NCI-H460 (cell line): ENCODE measurements around the gene PRR5L. TPM values are rescaled to one million over a fixed set of nuclear protein-coding genes. Genes with fewer than 3 reads are reported as not detected.

ENCODE experiments used
- DNase-seq: peaks from one replicate; pipeline ENCODE4 v3.0.0-alpha.2; 2016; ENCODE audit warnings: low read depth; ENCODE audit errors: extremely low read depth
- total RNA-seq: library from RNA; depleted of rRNA; stranded (reverse); fragments of >200 nt; shearing (Covaris generic); gene quantifications from 2 replicates; pipeline ENCODE4 v1.2.3, GENCODE V29; 2014

Gene PRR5L
- total RNA-seq, 1 experiment from 2014 or later, result 54.0 TPM

DNA sequence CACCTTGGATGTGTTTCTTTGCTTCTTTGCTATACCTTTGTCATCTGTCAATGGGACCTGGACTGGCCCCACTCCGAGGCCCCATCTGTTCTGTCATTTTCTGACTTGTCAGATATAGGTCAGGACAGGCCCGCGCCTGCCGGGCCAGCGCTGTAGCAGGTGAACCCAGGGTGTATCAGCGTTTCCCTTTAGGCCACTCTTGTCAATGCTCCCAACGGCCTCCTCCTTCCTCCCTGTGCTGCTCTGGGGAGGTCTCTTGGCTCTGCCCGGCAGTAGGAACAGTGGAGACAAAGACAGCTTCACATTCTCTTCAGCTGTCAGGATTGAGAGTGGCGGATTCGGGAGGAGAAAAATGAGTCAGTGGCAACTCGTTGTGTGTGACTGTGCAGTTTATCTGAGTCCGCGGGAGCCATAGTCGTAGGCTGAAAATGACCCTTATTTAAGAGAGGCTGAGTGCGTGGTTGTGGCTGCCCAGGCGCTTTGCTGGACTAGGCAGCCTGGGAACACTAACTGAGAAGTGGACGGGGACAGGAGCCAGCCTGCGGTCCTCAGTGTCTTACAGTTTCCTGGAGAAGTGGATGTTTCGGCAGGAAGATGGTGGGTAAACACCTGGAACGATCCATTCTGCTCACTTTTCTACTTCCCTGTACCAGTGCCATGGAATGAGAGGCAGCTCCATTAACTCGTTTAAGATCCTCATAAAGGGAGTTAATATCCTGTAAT is 102.3 kb downstream of the PRR5L start:
- DNase-seq, result no peak

DNA sequence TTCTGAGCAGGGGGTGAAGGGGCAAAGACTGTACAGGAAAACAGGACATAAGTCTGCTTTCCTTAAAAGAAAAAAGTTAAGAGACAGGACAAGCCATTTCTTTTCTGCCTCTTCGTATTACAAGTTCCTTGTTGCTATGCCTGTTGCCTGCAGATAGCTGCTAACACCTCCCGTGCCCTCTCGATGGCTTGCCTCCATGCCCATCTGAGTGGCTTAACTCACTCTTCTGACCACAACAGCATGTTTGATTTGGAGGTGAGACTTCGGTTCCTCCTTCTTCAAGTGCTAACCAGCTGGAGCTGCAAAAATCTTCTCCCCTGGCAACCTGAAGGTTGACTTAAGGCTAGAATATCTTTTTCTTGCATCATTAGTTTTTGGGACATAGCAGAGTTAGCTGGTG is 103.1 kb downstream of the PRR5L start:
- no peak for DNase-seq

DNA sequence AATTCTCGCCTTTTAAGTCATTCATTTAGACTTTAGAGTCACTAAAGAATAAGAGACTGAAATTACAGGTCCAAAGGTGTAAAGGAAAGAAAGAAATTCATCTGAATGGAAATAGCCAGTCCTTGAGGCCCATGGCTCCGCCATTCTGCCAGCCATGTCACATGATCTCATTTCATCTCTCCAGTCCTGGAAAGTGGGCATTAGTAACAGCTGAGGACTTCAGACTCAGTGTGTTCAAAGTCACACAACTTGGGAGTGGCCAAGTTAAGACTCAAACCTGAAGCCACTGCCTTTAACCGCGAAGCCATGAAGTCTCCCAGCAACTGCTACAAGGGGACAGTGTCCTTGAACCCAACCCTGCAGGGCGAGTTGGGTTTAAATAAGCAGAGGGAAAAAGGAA is 103.7 kb downstream of the PRR5L start:
- no peak for DNase-seq

DNA sequence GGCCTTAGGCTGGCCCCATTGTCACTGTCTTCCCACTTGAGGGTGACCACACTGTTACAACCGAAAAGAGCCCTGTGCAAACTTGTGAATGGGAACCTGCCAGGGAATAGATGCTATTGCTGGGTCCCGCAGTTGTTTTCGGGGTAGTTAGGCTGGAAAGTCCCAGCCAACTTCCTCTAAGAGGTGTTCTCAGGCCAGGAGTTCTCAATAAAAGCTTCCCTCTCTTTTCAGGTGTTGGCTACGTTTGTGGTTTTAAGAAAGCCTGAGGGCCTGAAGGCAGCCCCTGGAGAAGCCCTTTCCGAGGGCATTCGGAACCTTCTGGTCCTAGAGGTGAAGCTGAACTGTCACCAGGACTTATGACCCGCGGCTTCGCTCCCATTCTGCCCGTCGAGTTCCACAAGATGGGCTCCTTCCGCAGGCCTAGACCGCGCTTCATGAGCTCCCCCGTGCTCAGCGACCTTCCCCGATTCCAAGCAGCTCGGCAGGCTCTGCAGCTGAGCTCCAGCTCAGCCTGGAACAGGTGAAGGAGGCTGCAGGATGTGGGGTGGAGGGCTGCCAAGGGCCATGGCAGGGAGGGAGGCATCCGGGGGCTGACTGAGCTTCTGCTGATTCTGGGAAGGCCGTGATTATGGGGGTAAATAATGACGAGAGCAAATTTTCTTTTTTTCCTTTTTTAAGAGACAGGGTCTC is 104.8 kb downstream of the PRR5L start:
- no peak for DNase-seq

DNA sequence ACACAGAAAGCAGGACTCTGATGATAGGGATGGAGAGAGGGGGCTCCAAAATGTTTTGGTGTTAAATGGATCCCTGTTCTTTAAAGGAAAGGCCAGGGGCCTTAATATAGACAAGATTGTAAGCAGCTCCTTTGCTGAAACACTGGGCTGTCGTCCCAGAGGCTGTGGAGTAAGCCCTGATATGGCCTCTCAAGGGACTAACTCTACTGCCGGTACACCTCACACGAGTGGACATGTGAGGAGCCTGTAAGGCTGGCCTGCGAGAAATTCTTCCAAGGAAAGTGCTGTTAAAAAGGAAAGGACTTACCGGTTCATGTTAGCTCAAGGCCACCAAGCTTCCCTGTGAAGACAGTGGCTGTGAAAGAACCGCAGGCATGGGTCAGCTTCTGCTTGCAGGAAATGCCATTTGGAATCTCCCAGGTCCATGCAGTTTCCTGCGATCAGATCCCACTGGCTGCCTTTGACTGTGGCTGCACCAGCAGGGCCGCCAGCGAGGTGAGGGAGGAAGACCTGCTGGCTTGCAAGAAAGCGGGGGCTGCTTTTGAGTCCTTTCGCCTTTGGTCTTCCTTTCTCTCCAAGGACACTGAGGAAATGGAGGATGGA is 106.6 kb downstream of the PRR5L start:
- no peak for DNase-seq

DNA sequence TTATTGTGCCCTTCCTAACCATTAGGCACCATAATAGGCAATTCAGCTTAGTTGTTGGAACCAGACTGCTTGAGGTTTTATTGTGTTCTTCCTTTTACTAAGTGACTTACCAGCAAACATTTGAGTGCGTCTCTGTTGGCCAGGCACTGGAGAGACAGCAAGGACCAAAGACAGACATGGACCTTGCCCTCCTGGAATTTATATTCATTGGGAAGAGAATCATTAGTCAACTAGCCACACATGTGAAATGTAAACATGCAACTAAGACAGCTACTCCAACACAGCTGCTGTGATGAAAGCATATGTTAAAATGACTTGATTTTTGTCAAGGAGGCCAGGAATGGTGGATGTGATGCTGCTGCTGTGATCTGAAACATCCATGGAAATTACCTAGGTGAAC is 107.6 kb downstream of the PRR5L start:
- DNase-seq, result no peak

DNA sequence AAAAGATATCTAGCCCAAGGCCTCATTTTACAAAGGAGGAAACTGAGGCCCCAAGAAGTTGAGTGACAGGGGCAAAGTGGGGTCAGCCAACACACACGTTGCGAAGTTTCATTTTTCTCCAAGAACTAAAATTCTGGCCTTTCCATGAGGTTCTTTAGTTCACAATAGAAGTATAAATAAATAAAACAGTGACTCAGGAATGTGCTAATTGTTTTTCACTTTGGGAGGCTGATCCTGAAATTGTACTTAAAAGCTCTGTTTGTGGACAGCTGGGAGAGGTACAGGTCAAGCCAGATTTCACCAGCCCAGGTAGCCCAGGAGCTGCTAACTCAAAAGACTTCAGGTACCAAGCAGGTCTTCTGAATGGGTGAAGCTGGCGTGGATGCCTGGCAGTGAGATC is 108.7 kb downstream of the PRR5L start:
- DNase-seq, result no peak

DNA sequence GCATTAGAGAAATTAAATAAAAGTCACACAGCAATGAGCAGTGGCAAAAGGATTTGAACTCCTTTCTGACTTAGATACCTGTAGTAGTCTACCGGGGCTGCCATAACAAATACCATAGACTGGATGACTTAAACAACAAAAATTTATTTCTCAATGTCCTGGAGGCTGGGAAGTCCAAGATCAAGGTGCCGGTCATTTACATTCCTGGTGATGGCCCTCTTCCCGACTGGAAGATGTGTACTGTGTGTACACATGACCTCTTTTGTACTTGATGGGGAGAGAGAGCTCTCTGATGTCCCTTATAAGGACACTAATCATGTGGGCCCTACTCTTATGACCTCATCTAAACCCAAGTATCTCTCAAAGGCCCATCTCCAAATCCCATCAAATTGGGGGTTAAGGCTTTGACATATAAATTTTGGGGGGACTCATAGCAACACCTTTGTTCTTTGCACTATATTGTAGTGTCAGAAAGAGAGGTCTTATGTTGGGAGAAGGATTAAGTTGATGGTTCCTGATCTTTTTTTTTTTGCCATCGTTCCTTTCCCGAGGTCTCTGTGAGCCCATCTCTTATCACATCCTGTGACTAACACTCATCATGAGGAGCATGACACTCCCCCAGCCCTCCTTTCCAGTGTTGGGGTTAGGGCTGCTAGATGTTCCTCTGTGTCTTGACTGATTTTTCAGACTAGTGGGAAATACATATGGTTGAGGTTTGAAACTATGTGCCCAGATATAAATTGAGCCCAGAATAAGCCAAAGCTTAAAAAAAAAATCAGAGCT is 109.7 kb downstream of the PRR5L start:
- no peak for DNase-seq

DNA sequence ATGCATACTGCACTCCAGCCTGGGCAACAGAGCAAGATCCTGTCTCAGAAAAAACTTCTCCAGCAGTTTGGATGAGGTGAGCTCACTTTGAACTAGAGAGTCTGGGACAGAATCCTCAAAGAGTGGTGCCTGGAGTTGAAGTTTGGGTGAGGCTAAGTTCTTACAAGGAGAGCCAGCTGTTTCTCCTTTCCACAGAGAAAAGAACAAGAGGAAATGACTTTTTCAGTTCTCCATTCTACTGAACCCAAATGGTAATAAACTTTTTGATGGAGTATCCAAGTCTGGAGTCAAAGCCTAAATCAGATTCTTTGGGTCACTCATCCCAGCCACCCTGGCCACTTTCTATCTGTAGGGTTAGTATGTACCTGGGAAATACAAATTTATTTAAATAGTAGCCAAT is 111.3 kb downstream of the PRR5L start:
- DNase-seq, result no peak

DNA sequence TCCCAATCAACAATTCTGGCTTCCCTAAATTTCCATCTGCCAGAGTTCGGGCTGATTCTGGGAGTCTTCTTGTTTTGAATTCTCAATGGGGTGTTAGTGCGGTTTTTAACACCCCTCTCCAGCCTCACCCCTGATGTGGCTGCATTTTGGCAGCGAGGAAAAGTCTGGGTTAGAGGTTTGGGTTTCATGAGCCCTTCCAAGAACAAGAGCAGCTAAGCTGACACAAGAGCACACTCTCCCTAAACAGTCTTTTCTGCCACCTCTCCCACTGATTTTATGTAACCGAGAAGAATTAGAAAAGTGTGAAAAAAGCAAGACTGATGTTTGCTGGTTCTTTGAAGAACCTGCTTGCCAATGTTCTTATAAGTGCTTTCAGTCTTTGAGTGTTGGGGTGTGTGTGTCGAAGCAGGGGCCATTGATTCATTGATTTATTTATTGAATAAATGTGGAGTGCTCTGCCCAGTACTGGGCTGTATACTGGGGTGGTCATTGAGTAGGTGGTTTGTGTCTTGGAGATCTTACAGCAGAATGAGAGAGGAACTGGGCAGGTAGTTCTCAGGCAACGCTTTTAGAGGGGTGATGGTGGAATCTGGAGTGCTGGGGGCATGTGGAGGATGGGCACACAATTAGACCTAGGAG is 112.5 kb downstream of the PRR5L start:
- DNase-seq, result no peak

DNA sequence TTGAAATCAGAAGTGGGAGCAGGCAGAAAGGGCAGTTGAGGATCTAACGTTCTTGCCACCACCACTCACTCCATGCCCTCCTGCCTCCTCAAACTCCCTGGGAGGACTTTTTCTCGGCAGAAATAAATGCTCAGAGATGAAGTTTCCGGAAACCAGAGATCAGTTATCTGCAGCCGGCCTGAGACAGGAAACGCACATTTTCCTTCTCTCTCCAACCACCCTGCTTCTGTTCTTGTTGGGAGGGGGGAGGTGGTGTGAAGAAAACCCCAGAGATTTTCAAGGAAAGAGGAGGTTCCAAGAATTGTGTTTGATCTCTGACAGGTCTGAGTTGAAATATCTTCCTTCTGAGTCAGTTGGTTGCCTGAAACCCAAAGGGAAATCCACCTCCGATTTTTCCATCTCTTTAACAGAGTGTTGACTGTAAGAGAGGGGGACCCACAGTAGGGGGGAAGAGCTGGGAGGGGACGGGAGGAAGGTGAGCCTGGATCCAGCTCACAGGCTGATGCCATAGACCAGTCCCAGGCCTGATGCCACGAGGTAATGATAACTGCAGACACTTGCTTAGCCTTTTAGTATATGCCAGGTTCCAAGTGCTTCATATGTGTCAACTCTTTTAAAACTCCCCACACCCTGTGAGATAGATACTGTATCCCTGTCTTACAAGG is 113.2 kb downstream of the PRR5L start:
- no peak for DNase-seq

DNA sequence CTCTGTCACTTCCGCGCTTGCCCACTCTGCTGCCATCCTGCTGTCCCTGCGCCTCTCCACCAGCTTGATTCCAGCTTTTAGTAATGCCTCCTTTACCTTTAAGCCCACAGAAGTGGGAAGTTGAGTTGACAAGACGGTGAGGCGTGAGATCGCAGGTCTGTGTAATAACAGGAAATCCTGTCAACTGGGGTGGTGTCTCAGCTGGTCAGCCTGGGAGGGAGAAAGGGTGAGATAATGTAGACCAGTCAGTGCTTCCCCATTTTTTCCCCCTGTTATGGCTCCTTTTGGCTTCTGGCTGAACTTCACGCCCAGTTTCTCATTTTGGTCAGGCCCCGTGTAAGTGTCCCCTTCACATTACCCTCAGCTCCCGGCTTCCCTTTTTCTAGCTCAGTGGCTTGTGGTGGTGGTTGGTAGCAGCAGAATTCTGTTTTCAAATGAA is 115.1 kb downstream of the PRR5L start:
- DNase-seq, result no peak

DNA sequence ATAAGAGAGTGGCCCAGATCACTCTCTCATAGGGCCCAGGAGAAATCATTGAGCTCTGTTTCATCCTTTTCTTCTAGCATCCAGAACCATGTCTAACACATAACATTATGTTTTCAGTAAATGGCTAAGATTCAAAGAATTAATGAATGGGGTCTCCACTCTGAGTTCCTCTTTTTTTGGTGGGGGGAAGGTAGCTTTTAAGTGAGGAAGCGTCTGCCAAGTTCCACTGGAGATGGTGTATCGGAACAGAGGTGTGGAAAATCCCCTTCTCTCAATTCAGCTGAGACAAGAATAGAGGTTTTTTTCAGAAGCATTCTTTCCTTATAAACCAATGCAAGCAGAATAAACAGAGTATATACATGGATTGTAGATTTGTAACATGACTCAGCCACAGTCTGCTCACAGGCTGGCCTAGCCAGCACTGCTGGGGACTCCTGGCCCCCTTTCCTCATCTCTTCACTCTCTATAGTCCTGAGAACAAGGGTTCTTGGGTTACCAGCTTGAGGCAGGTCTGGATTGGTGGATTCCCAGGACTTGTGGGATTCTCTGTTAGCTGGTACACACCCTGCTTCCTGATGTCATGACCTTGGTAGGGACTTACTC is 116.8 kb downstream of the PRR5L start:
- DNase-seq, result no peak

DNA sequence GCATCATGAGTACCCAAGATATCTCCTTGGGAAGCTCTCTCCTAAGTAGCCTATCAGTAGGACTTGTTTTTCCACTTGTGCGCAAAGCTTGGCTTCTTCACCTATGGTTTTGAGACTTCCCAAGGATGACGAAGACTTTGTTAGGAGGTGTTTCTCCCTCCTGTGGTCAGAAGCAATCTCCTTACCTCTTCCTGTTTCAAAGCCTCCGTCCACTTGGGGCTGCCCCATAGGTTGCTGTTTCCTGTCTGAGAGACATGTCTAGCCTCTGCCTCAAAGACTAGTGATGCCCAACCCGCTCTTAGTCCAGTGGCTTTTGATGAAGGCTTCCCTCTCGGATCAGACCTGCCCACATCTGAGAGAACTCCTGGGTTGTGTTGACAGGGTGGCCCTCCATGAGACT is 121.1 kb downstream of the PRR5L start:
- no peak for DNase-seq

DNA sequence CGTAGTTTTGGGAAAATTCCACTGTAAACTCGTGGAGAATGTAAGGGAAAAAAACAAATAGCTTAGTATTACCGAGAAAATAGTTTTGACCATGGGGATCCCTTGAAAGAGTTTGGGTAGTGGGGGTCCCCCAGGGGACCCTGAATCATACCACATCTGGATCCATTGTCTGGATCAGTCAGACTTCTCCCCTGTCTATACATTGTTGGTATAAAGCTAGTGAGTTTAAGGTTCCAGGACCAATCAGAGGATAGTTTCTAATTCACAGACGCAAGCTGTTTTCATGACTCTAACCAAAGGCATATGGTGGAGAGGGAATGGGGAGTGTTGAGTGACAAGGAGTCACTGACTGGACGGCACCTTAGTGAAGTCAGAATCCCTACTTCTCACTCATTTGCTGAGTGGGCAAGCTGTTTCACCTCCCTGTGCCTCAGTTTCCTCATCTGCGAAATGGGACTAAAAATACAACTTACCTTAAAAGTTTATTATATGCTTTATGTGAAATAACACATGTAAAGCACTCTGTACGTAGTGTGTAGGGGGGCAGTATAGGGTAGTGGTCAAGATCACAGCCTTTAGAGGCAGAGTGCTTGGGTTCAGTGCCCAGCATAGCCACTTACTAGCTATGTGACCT is 123.8 kb downstream of the PRR5L start:
- no peak for DNase-seq

DNA sequence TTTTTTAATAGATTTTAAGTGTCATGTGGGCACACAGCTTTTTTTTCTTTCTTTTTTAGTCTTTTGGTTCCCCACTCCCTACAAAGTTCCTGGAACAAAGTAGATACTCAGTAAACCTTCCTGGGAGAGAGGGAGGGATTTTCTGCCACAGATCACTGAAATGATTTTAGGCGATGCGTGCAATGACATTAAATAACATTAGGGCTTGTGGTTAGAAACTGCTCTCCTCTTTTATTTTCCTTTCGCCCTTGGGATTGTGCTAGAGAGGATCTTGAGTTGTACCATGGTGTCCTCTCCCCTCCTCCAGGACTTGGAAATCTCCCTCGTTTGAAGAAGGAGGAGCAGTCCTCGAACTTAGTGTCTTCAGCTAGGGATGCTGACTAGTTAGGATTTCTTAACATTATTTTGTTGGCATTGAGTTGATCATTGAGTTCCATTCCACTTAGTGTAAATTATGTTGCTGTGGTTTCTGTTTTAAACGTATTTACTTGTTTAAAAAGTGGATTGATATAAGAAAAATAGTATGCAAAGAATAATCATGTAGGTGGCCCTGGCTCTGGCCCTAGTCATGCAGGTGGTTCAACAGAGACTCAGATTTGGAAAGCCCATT is 125.6 kb downstream of the PRR5L start:
- DNase-seq, result no peak

DNA sequence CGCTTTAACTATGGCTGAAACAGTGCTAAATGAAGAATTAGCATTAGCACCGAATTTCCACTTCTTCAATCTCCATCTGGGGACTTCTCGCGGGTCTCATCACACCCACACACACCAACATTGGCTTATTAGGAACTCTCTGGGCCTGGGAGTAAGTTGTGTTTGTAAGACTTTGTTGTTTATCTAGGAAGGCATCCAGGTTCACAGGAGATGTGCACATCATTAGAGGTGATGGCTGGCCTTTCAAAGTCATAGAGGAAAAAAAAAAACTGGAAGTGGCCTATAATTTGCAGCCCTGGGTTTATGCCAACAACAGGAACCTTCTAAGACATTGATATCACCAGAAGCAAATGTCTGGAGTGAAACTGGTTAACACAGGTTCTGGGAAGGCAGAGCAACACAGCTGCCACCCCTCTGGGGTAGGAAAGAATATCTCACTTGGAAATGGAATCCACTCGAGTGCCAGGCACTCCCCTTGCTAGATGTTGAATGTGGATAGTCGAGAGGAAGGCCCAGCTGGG is 129.5 kb downstream of the PRR5L start:
- no peak for DNase-seq

DNA sequence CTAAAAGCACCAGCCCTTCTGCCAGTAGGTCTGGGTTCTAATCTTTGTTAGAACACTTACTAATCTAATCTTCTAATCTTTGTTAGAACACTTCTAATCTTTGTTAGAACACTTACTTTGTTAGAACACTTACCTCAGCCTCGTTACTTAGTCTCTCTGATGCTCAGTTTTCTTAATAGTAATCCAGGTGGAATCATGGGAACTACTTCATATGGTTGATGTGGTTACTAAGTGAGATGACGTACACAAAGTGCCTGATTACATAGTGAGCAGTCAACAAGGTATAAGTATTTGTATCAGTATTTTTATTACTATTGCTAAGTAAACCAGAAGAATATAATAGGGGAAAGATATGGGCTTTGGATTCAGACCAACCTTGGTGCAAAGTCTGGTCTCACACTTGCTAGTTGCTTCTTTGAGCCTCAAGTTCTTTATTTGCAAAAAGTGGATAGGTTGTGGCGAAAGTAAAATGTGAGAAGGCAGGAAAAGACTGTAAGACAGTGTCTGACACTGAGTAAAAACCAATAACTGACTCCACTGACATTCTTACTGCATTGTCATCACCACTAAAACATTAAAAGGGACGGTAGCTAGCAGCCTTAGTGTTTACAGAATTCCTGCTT is 130.2 kb downstream of the PRR5L start:
- no peak for DNase-seq
